OCI-LY7 (cell line): ENCODE measurements around the gene OPCML.

Experiments
- CTCF ChIP-seq: fragments of 200-600 bp; sonication (generic); conservative IDR thresholded peaks from 2 replicates; pipeline ENCODE4 v1.5.1; 2014; ENCODE audit warnings: mild to moderate bottlenecking, antibody characterized with exemption, low read length, moderate library complexity, mixed read lengths
- EZH2phosphoT487 ChIP-seq: fragments of 200-600 bp; sonication (generic); IDR thresholded peaks from 2 replicates; pipeline ENCODE4 v1.6.1; 2018; ENCODE audit warnings: low read depth, borderline replicate concordance, mild to moderate bottlenecking, mixed run types, antibody characterized with exemption, low read length, moderate library complexity, mixed read lengths

GRCh38 chr11:133522344-133522743 is 10.0 kb downstream of the OPCML start:
- no peak for TF ChIP-seq CTCF
- no peak for TF ChIP-seq EZH2phosphoT487
